IMR-90 (cell line): ENCODE data around the gene BPTF. TPM values are rescaled to one million over a fixed set of nuclear protein-coding genes. Genes with fewer than 3 reads are reported as not detected.

Experiments
- ATAC-seq: fragments of 200-7000 bp; cut with Tn5 transposase; 2 replicates; pipeline ENCODE4 v1.9.1; 2020; ENCODE audit warnings: low read depth, mild to moderate bottlenecking, moderate library complexity
- BruUV-seq: library from RNA; stranded (reverse); fragments of 400-500 nt; replicated peaks from 2 replicates; lab custom pipeline; 2021; lab: Mats Ljungman, UMichigan
- CTCF ChIA-PET: fragments of 300-600 bp; formaldehyde crosslinking; extraction: SDS; loops from one replicate; lab custom pipeline; 2021; ENCODE audit warnings: antibody characterized with exemption; lab: Yijun Ruan, JAX
- POLR2A ChIA-PET: fragments of 300-600 bp; sonication (Branson Sonifier 250); formaldehyde crosslinking; loops from one replicate; lab custom pipeline; 2022; ENCODE audit warnings: antibody characterized with exemption; ENCODE audit not compliant: unreplicated experiment; lab: Charles Lee
- DNase-seq: peaks from one replicate; pipeline ENCODE4 v3.0.0; 2013
- H2AFZ ChIP-seq: replicated peaks from 2 replicates; pipeline ENCODE3; 2013; ENCODE audit warnings: low read length, mild to moderate bottlenecking; ENCODE audit not compliant: poor library complexity
- H2AK5ac ChIP-seq: 2 replicates; pipeline ENCODE4 v1.6.1; 2013; ENCODE audit warnings: low read depth, low read length, inconsistent platforms
- H2AK9ac ChIP-seq: replicated peaks from 2 replicates; pipeline ENCODE3; 2013; ENCODE audit warnings: mild to moderate bottlenecking, low read depth, low read length, moderate library complexity; ENCODE audit not compliant: poor library complexity
- H2BK120ac ChIP-seq: 2 replicates; pipeline ENCODE4 v1.6.1; 2013; ENCODE audit warnings: low read depth, low read length, inconsistent platforms
- H2BK15ac ChIP-seq: 3 replicates; pipeline ENCODE4 v1.6.1; 2013; ENCODE audit warnings: low read depth, low read length, inconsistent platforms
- H2BK20ac ChIP-seq: 2 replicates; pipeline ENCODE4 v1.6.1; 2013; ENCODE audit warnings: low read depth, mild to moderate bottlenecking, inconsistent platforms, low read length, moderate library complexity
- H2BK5ac ChIP-seq: 2 replicates; pipeline ENCODE4 v1.6.1; 2013; ENCODE audit warnings: mild to moderate bottlenecking, low read depth, low read length, inconsistent platforms; ENCODE audit not compliant: poor library complexity, severe bottlenecking
- H3K14ac ChIP-seq: replicated peaks from 2 replicates; pipeline ENCODE4 v1.6.1; 2013; ENCODE audit warnings: low read depth, low read length, inconsistent platforms
- H3K18ac ChIP-seq: 2 replicates; pipeline ENCODE4 v1.6.1; 2013; ENCODE audit warnings: low read depth, low read length, control low read depth
- H3K23ac ChIP-seq: 2 replicates; pipeline ENCODE4 v1.6.1; 2013; ENCODE audit warnings: low read depth, low read length, inconsistent platforms
- H3K27ac ChIP-seq: 2 replicates; pipeline ENCODE4 v1.5.1; 2013; ENCODE audit warnings: mild to moderate bottlenecking, control low read depth, low read length; ENCODE audit not compliant: insufficient read depth
- H3K27me3 ChIP-seq: 2 replicates; pipeline ENCODE4 v1.6.1; 2013; ENCODE audit warnings: low read length; ENCODE audit not compliant: control insufficient read depth, insufficient read depth
- H3K36me3 ChIP-seq: 2 replicates; pipeline ENCODE4 v1.6.1; 2013; ENCODE audit warnings: low read length, mixed read lengths; ENCODE audit not compliant: control insufficient read depth, insufficient read depth
- H3K4ac ChIP-seq: 2 replicates; pipeline ENCODE4 v1.6.1; 2013; ENCODE audit warnings: low read depth, low read length, inconsistent platforms
- H3K4me1 ChIP-seq: 2 replicates; pipeline ENCODE4 v1.6.1; 2013; ENCODE audit warnings: low read length, mixed read lengths; ENCODE audit not compliant: control insufficient read depth, insufficient read depth
- H3K4me2 ChIP-seq: 2 replicates; pipeline ENCODE4 v1.6.1; 2013; ENCODE audit warnings: low read depth, mild to moderate bottlenecking, control low read depth, low read length, moderate library complexity
- H3K4me3 ChIP-seq: 2 replicates; pipeline ENCODE4 v1.5.1; 2013; ENCODE audit warnings: low read depth, mild to moderate bottlenecking, control low read depth, low read length, moderate library complexity; ENCODE audit not compliant: insufficient read depth
- H3K56ac ChIP-seq: 2 replicates; pipeline ENCODE4 v1.6.1; 2013; ENCODE audit warnings: low read length, inconsistent platforms; ENCODE audit not compliant: insufficient read depth; ENCODE audit errors: extremely low read depth
- H3K79me1 ChIP-seq, 2 experiments: 2 replicates each; pipeline ENCODE4 v1.6.1; 2013; ENCODE audit warnings: low read length in 2 of 2, inconsistent platforms in 1 of 2, low read depth in 1 of 2
- H3K9ac ChIP-seq: 2 replicates; pipeline ENCODE4 v1.6.1; 2013; ENCODE audit warnings: low read depth, low read length, control low read depth
- H3K9me1 ChIP-seq: 2 replicates; pipeline ENCODE4 v1.6.1; 2013; ENCODE audit warnings: low read length, inconsistent platforms; ENCODE audit not compliant: insufficient read depth
- H3K9me3 ChIP-seq: 2 replicates; pipeline ENCODE4 v1.6.1; 2013; ENCODE audit warnings: low read length; ENCODE audit not compliant: control insufficient read depth, insufficient read depth
- H4K20me1 ChIP-seq: 2 replicates; pipeline ENCODE4 v1.6.1; 2013; ENCODE audit warnings: low read length, inconsistent platforms; ENCODE audit not compliant: insufficient read depth
- H4K5ac ChIP-seq: 2 replicates; pipeline ENCODE4 v1.6.1; 2013; ENCODE audit warnings: mild to moderate bottlenecking, low read depth, low read length, control low read depth
- H4K8ac ChIP-seq, 2 experiments: 2 replicates each; pipeline ENCODE4 v1.6.1; 2013; ENCODE audit warnings: low read depth in 2 of 2, low read length in 2 of 2, control low read depth in 1 of 2, inconsistent platforms in 1 of 2
- H4K91ac ChIP-seq: 2 replicates; pipeline ENCODE4 v1.6.1; 2013; ENCODE audit warnings: low read depth, low read length, inconsistent platforms; ENCODE audit not compliant: insufficient read depth
- BHLHE40 ChIP-seq: fragments of 150-350 bp; IDR thresholded peaks from 2 replicates; pipeline ENCODE4 v1.6.1; 2016; ENCODE audit warnings: mild to moderate bottlenecking, low read depth, low read length
- RCOR1 ChIP-seq: IDR thresholded peaks from 2 replicates; pipeline ENCODE4 v1.6.1; 2012; ENCODE audit warnings: mild to moderate bottlenecking, low read length, improper control_type of control experiment; ENCODE audit not compliant: insufficient replicate concordance
- WGBS, 2 experiments: methylation state at CpG; one replicate each; pipeline versions ENCODE4 v1.1.5 to v1.1.7; 2013; ENCODE audit warnings: missing lambda C conversion rate in 2 of 2; ENCODE audit not compliant: insufficient read length in 1 of 2; ENCODE audit errors: extremely low coverage in 2 of 2; 5-methylcytosine and 5-hydroxymethylcytosine counted together
- dilution Hi-C: fragments of 300-500 bp; cut with HindIII; formaldehyde crosslinking; loops from one replicate; pipeline ENCODE4 v1.14.3; 2018; ENCODE audit warnings: low sequenced_read_pairs; ENCODE audit not compliant: unreplicated experiment
- in situ Hi-C: fragments of 300-500 bp; cut with MboI; formaldehyde crosslinking; loops from 3 replicates; pipeline ENCODE4 v1.14.3; 2019; ENCODE audit warnings: low sequenced_read_pairs, inconsistent platforms, mixed read lengths
- intact Hi-C: fragments of 100-400 bp; cut with micrococcal nuclease; formaldehyde crosslinking; loops from 2 replicates; pipeline ENCODE4 v1.10.0; 2022
- polyA plus RNA-seq, 3 experiments: library from polyadenylated mRNA; depleted of rRNA; stranded (reverse); fragments of >200 nt; gene quantifications; 2 replicates each; pipeline ENCODE4 v1.2.3, GENCODE V29; 2012; ENCODE audit warnings: low replicate concordance in 1 of 3
- total RNA-seq: library from RNA; depleted of rRNA; stranded (reverse); fragments of >200 nt; gene quantifications from 2 replicates; pipeline ENCODE4 v1.2.3, GENCODE V29; 2012

Gene BPTF
- total and polyA plus RNA-seq, 2 of the 4 experiments (the other 2 are of a cell fraction): 32.3 to 35.7 TPM

DNA sequence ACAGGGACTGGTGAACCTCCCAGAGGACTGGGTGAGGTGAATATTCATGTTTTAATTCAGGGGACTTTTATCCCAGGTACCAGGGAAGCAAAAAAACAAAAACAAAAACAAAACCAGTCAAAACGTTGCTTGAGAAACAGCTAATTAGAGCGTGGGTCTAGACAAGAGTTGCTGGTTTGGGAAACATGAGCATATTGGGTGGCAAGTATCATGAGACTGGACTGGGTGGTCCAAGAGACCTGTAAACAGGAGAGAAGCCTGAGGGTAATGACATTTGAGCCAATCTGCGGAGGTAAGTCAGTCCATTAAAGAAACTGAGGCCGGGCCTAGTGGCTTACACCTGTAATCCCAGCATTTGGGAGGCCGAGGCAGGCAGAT is 11.5 kb upstream of the BPTF start:
- no peak overlapping the region for H2BK20ac ChIP-seq
- POLR2A ChIA-PET: interaction anchor here (0.6 kb wide), 1 partner anchor 1108 kb away, joined by 13 read pairs; no protein-coding TSS in a partner anchor
- no peak overlapping the region for H3K18ac ChIP-seq
- ATAC-seq: no peak
- in situ Hi-C loops (no loop called here), intact Hi-C loops (no loop called here), dilution Hi-C loops (no loop called here)
- H2AK9ac ChIP-seq: no peak overlapping the region
- H3K9me3 ChIP-seq: no peaks in the 10 kb centered on the region
- no peak overlapping the region for H3K4me2 ChIP-seq
- no peak overlapping the region for H3K27ac ChIP-seq
- WGBS, 2 experiments: 95% methylated on average over 3 of the region's 5 CpGs; no CpG with 5 or more reads in 1 of the 2 experiments
- 0 out of 2 replicates have a peak, but pooled peaks cover 1% of the 10 kb centered on the region for H3K27me3 ChIP-seq
- TF ChIP-seq RCOR1 (no peak), BHLHE40 (no peak)
- H3K4me1 ChIP-seq: no peaks in the 10 kb centered on the region
- no peaks in the 10 kb centered on the region for H3K36me3 ChIP-seq
- no peak overlapping the region for H3K4me3 ChIP-seq
- no peak overlapping the region for H4K91ac ChIP-seq
- no peaks in the 10 kb centered on the region for H3K79me1 ChIP-seq
- H3K23ac ChIP-seq: no peak overlapping the region
- BruUV-seq: no TSS peak
- H3K14ac ChIP-seq: no peak overlapping the region
- no peaks in the 10 kb centered on the region for H4K20me1 ChIP-seq
- H3K56ac ChIP-seq: no peak overlapping the region
- H2AK5ac ChIP-seq: no peak overlapping the region
- no peak overlapping the region for H4K8ac ChIP-seq
- H2BK120ac ChIP-seq: no peak overlapping the region
- DNase-seq: no peak
- H3K4ac ChIP-seq: no peak overlapping the region
- H2BK5ac ChIP-seq: no peak overlapping the region
- CTCF ChIA-PET: no interaction called here
- no peak overlapping the region for H4K5ac ChIP-seq
- no peak overlapping the region for H2AFZ ChIP-seq
- no peaks in the 10 kb centered on the region for H3K9me1 ChIP-seq
- no peak overlapping the region for H3K9ac ChIP-seq
- no peak overlapping the region for H2BK15ac ChIP-seq
